Liver (tissue), 3 donors: ENCODE results near the gene ENDOG.

Experiments
- CTCF ChIP-seq: fragments of 150-350 bp; IDR thresholded peaks from 2 replicates; pipeline ENCODE4 v1.5.1; 2017; ENCODE audit warnings: improper control_type of control experiment, low read depth, low read length; ENCODE audit not compliant: missing input control
- EGR1 ChIP-seq, 2 donors: IDR thresholded peaks; 2 replicates each; pipeline ENCODE4 v1.6.1; 2016 to 2018; ENCODE audit warnings: antibody characterized with exemption in 2 of 2, low read depth in 2 of 2
- HNF4G ChIP-seq: IDR thresholded peaks from 2 replicates; pipeline ENCODE4 v1.6.1; 2016; ENCODE audit warnings: antibody characterized with exemption
- JUND ChIP-seq, 2 donors: IDR thresholded peaks; 2 replicates each; pipeline ENCODE4 v1.6.1; 2016; ENCODE audit warnings: antibody characterized with exemption in 2 of 2
- REST ChIP-seq: IDR thresholded peaks from 2 replicates; pipeline ENCODE4 v1.6.1; 2016; ENCODE audit warnings: antibody characterized with exemption, mild to moderate bottlenecking
- YY1 ChIP-seq: IDR thresholded peaks from 2 replicates; pipeline ENCODE4 v1.6.1; 2016; ENCODE audit warnings: antibody characterized with exemption, mild to moderate bottlenecking
- ZBTB33 ChIP-seq: IDR thresholded peaks from 2 replicates; pipeline ENCODE4 v1.6.1; 2016; ENCODE audit warnings: antibody characterized with exemption
- donor health status: healthy.
- donor health status: healthy.

DNA sequence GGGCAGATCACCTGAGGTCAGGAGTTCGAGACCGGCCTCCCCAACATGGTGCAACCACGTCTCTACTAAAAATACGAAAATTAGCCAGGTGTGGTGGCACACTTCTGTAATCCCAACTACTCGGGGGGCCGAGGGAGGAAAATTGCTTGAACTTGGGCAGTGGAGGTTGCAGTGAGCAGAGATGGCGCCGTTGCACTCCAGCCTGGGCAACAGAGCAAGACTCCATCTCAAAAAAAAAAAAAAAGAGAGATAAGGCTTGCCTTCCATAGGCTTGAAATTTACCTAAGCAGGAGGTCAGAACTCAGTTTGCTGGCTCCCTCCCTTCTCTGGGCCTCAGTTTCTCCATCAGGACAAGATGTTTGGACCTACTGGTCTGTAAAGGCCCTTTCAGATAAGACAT lies 10.0 kb downstream of the ENDOG start:
- no peak for TF ChIP-seq CTCF
- TF ChIP-seq ZBTB33: no peak
- no peak for TF ChIP-seq YY1
- TF ChIP-seq EGR1 (IDR thresholded peaks at IDR 0.05; ENCODE audit: low read depth in 2 of 2): no peak
- TF ChIP-seq HNF4G: no peak
- no peak for TF ChIP-seq JUND (IDR thresholded peaks at IDR 0.05)
- TF ChIP-seq REST: no peak
